CD4-positive, alpha-beta T cell treated with Interleukin-6 at 100 ng/mL for 8 hours (primary cell): ENCODE data around the gene GRK3.

Experiments used
- DNase-seq: peaks from one replicate; pipeline ENCODE4 v3.0.0-alpha.2; 2020; ENCODE audit warnings: mixed read lengths, low spot score

Gene GRK3

GRCh38 chr22:25663654-25664053 lies 99.2 kb downstream of the GRK3 start:
- no peak for DNase-seq

- no peak for DNase-seq
Observed at GRCh38 chr22:25666308-25666707, 101.8 kb downstream of the GRK3 start.

- no peak for DNase-seq
Observed at GRCh38 chr22:25668437-25668836, 104.0 kb downstream of the GRK3 start.

- no peak for DNase-seq
Observed at GRCh38 chr22:25669253-25670069, 105.0 kb downstream of the GRK3 start.

- DNase-seq: no peak
Observed at GRCh38 chr22:25670070-25670461, 105.6 kb downstream of the GRK3 start.

- no peak for DNase-seq
Observed at GRCh38 chr22:25672289-25673084, 108.0 kb downstream of the GRK3 start.

GRCh38 chr22:25673713-25674112 lies 109.2 kb downstream of the GRK3 start:
- DNase-seq: no peak

- DNase-seq: no peak
Observed at GRCh38 chr22:25677631-25678030, 113.2 kb downstream of the GRK3 start.

- DNase-seq: no peak
Observed at GRCh38 chr22:25680051-25680450, 115.6 kb downstream of the GRK3 start.

- DNase-seq: no peak
Observed at GRCh38 chr22:25680956-25681355, 116.5 kb downstream of the GRK3 start.

- DNase-seq: no peak
Observed at GRCh38 chr22:25682109-25682508, 117.6 kb downstream of the GRK3 start.

GRCh38 chr22:25688627-25689026 lies 124.2 kb downstream of the GRK3 start:
- no peak for DNase-seq

- DNase-seq: no peak
Observed at GRCh38 chr22:25689631-25690030, 125.2 kb downstream of the GRK3 start.

- no peak for DNase-seq
Observed at GRCh38 chr22:25690798-25691197, 126.3 kb downstream of the GRK3 start.

- DNase-seq: no peak
Observed at GRCh38 chr22:25692397-25693267, 128.2 kb downstream of the GRK3 start.

GRCh38 chr22:25693268-25693565 lies 128.7 kb downstream of the GRK3 start:
- DNase-seq: no peak

- no peak for DNase-seq
Observed at GRCh38 chr22:25694196-25694907, 129.9 kb downstream of the GRK3 start.

GRCh38 chr22:25695146-25695545 lies 130.7 kb downstream of the GRK3 start:
- DNase-seq: no peak

GRCh38 chr22:25696763-25697162 lies 132.3 kb downstream of the GRK3 start:
- DNase-seq: no peak

GRCh38 chr22:25697181-25697664 lies 132.7 kb downstream of the GRK3 start:
- DNase-seq: no peak

- no peak for DNase-seq
Observed at GRCh38 chr22:25697978-25698377, 133.5 kb downstream of the GRK3 start.

GRCh38 chr22:25698461-25698860 lies 134.0 kb downstream of the GRK3 start:
- DNase-seq: no peak
